H1 (cell line): Measurements from ENCODE around the gene SLC22A25.

ENCODE experiments used
- CBX5 ChIP-seq: fragments of 300-800, 300-1000 bp; sonication (generic); IDR thresholded peaks from 2 replicates; pipeline ENCODE4 v1.7.1; 2016; ENCODE audit warnings: antibody characterized with exemption, low read length, low read depth
- CHD2 ChIP-seq: IDR thresholded peaks from 2 replicates; pipeline ENCODE4 v1.6.1; 2012; ENCODE audit warnings: low read length, improper control_type of control experiment
- CTBP2 ChIP-seq: IDR thresholded peaks from 2 replicates; pipeline ENCODE4 v1.7.0; 2011; ENCODE audit warnings: borderline replicate concordance, mild to moderate bottlenecking, moderate library complexity, mixed read lengths, low read length; ENCODE audit not compliant: insufficient read depth, insufficient read length
- EGR1 ChIP-seq: IDR thresholded peaks from 2 replicates; pipeline ENCODE4 v1.6.1; 2011; ENCODE audit warnings: low read depth, low read length, borderline replicate concordance
- EP300 ChIP-seq, 2 experiments: IDR thresholded peaks; 1 replicate in 1 of 2; 2 replicates in 1 of 2; pipeline ENCODE4 v1.6.1; 2011 to 2012; ENCODE audit warnings: low read depth in 2 of 2, low read length in 2 of 2, mild to moderate bottlenecking in 2 of 2, borderline replicate concordance in 1 of 2, inconsistent platforms in 1 of 2, moderate library complexity in 1 of 2
- EZH2 ChIP-seq: fragments of 200-600 bp; sonication (generic); IDR thresholded peaks from 2 replicates; pipeline ENCODE4 v1.7.1; 2012; ENCODE audit warnings: low read depth, mild to moderate bottlenecking, moderate library complexity, low read length, inconsistent platforms; ENCODE audit not compliant: severe bottlenecking
- MAFK ChIP-seq: IDR thresholded peaks from 2 replicates; pipeline ENCODE4 v1.6.1; 2012; ENCODE audit warnings: low read depth, mild to moderate bottlenecking, improper control_type of control experiment, low read length
- NANOG ChIP-seq: IDR thresholded peaks from 2 replicates; pipeline ENCODE4 v1.6.1; 2011; ENCODE audit warnings: low read length, low read depth, mild to moderate bottlenecking, inconsistent platforms; ENCODE audit not compliant: insufficient read depth, poor library complexity, severe bottlenecking
- POLR2A ChIP-seq, 2 experiments: IDR thresholded peaks; 1 replicate in 1 of 2; 2 replicates in 1 of 2; pipeline ENCODE4 v1.6.1; 2011; ENCODE audit warnings: low read depth in 2 of 2, low read length in 2 of 2, mild to moderate bottlenecking in 2 of 2; ENCODE audit errors: control extremely low read depth in 1 of 2
- RNF2 ChIP-seq: fragments of 200-900, 300-1000 bp; sonication (generic); IDR thresholded peaks from 2 replicates; pipeline ENCODE4 v1.7.1; 2016; ENCODE audit warnings: borderline replicate concordance, low read depth, mild to moderate bottlenecking, antibody characterized with exemption, low read length; ENCODE audit not compliant: poor library complexity, severe bottlenecking; ENCODE audit errors: missing control alignments
- TAF1 ChIP-seq: IDR thresholded peaks from 2 replicates; pipeline ENCODE4 v1.6.1; 2011; ENCODE audit warnings: mild to moderate bottlenecking, low read depth, low read length
- TAF7 ChIP-seq: optimal IDR thresholded peaks from 2 replicates; pipeline ENCODE3; 2011; ENCODE audit warnings: low read depth, mild to moderate bottlenecking, inconsistent platforms, low read length, moderate library complexity, borderline replicate concordance
- USF2 ChIP-seq: IDR thresholded peaks from 2 replicates; pipeline ENCODE4 v1.6.1; 2011; ENCODE audit warnings: low read length, improper control_type of control experiment
- TF ChIP-seq, protein P1 (sequence below), 3 experiments: IDR thresholded peaks; 1 replicate in 2 of 3; 2 replicates in 1 of 3; pipeline versions ENCODE4 v1.5.1 to v1.6.1; 2011; ENCODE audit warnings: low read length in 3 of 3, mild to moderate bottlenecking in 3 of 3, inconsistent platforms in 2 of 3, low read depth in 1 of 3, moderate library complexity in 1 of 3; ENCODE audit not compliant: insufficient read depth in 1 of 3; ENCODE audit errors: control extremely low read depth in 1 of 3

- TF ChIP-seq, protein P1, sequence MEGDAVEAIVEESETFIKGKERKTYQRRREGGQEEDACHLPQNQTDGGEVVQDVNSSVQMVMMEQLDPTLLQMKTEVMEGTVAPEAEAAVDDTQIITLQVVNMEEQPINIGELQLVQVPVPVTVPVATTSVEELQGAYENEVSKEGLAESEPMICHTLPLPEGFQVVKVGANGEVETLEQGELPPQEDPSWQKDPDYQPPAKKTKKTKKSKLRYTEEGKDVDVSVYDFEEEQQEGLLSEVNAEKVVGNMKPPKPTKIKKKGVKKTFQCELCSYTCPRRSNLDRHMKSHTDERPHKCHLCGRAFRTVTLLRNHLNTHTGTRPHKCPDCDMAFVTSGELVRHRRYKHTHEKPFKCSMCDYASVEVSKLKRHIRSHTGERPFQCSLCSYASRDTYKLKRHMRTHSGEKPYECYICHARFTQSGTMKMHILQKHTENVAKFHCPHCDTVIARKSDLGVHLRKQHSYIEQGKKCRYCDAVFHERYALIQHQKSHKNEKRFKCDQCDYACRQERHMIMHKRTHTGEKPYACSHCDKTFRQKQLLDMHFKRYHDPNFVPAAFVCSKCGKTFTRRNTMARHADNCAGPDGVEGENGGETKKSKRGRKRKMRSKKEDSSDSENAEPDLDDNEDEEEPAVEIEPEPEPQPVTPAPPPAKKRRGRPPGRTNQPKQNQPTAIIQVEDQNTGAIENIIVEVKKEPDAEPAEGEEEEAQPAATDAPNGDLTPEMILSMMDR (IDR thresholded peaks at IDR 0.05; ENCODE audit: control extremely low read depth in 1 of 3, insufficient read depth in 1 of 3, low read depth in 1 of 3, low read length in 3 of 3): no peak
- TF ChIP-seq NANOG: no peak
- no peak for TF ChIP-seq TAF1
- TF ChIP-seq EZH2: no peak
- TF ChIP-seq EGR1: no peak
- no peak for TF ChIP-seq EP300 (IDR thresholded peaks at IDR 0.05; ENCODE audit: borderline replicate concordance in 1 of 2, low read depth in 2 of 2, low read length in 2 of 2)
- TF ChIP-seq MAFK: no peak
- no peak for TF ChIP-seq USF2
- TF ChIP-seq CTBP2: no peak
- TF ChIP-seq CHD2: no peak
- TF ChIP-seq RNF2: no peak
- no peak for TF ChIP-seq CBX5
- no peak for TF ChIP-seq POLR2A (IDR thresholded peaks at IDR 0.05; ENCODE audit: control extremely low read depth in 1 of 2, low read depth in 2 of 2, low read length in 2 of 2)
- no peak for TF ChIP-seq TAF7
These were observed at the start of gene SLC22A25 for GRCh38 chr11:63243533-63243932.
